ENCODE data around the gene NETO2. TPM values are rescaled to one million over a fixed set of nuclear protein-coding genes. Genes with fewer than 3 reads are reported as not detected.
A peak's percentile ranks its signal among the peaks of the same experiment; 100 is the strongest.

The NETO2 gene
- total and polyA plus RNA-seq, 10 of the 15 experiments (the other 5 are each of a cell fraction or from before 2014, with no cell fraction given), result 8.5 to 53.1 (median 27.0) TPM

- TF ChIP-seq ZNF687 (IDR thresholded peaks at IDR 0.05), result peak; percentile 85
- peak; percentile 43; the same call in 1 of the 2 replicates for TF ChIP-seq MXI1 (IDR thresholded peaks at IDR 0.05; ENCODE audit: low read depth, low read length)
- peak in 1 of 2 experiments; percentile 6; a peak in 1 of 4 replicates for TF ChIP-seq IKZF2 (IDR thresholded peaks at IDR 0.05)
- TF ChIP-seq YY1 (IDR thresholded peaks at IDR 0.05; ENCODE audit: low read depth, low read length), result peak; percentile 88
- TF ChIP-seq JUND (IDR thresholded peaks at IDR 0.05; ENCODE audit: low read depth, low read length), result no peak
- no peak for TF ChIP-seq CHD2 (IDR thresholded peaks at IDR 0.05; ENCODE audit: borderline replicate concordance, low read depth, low read length)
- TF ChIP-seq STAT3 (IDR thresholded peaks at IDR 0.05; ENCODE audit: low read depth, low read length), result no peak
- TF ChIP-seq POLR2AphosphoS2 (IDR thresholded peaks at IDR 0.05; ENCODE audit: low read depth, low read length), result no peak
- TF ChIP-seq BACH1 (IDR thresholded peaks at IDR 0.05; ENCODE audit: borderline replicate concordance), result 0 out of 2 replicates have a peak, but pooled peaks have one; percentile 32
- no peak for TF ChIP-seq CHD4 (IDR thresholded peaks at IDR 0.05)
- TF ChIP-seq PAX8 (IDR thresholded peaks at IDR 0.05), result no peak
- no peak for TF ChIP-seq PRDM15 (CRISPR knock-in tag; IDR thresholded peaks at IDR 0.05)
- TF ChIP-seq ZNF217 (IDR thresholded peaks at IDR 0.05), result 0 out of 2 replicates have a peak, but pooled peaks have one; percentile 51
- no peak for TF ChIP-seq KAT2A (conservative IDR thresholded peaks at IDR 0.05; ENCODE audit: control insufficient read depth, low read depth, low read length)
- TF ChIP-seq GATAD2B (conservative IDR thresholded peaks at IDR 0.05; ENCODE audit: low read depth), result peak; percentile 81
- peak; percentile 99 for TF ChIP-seq LARP7 (IDR thresholded peaks at IDR 0.05)
- TF ChIP-seq, protein P1, sequence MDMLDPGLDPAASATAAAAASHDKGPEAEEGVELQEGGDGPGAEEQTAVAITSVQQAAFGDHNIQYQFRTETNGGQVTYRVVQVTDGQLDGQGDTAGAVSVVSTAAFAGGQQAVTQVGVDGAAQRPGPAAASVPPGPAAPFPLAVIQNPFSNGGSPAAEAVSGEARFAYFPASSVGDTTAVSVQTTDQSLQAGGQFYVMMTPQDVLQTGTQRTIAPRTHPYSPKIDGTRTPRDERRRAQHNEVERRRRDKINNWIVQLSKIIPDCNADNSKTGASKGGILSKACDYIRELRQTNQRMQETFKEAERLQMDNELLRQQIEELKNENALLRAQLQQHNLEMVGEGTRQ (IDR thresholded peaks at IDR 0.05; ENCODE audit: borderline replicate concordance, low read depth, low read length), result no peak
- TF ChIP-seq, protein P2, sequence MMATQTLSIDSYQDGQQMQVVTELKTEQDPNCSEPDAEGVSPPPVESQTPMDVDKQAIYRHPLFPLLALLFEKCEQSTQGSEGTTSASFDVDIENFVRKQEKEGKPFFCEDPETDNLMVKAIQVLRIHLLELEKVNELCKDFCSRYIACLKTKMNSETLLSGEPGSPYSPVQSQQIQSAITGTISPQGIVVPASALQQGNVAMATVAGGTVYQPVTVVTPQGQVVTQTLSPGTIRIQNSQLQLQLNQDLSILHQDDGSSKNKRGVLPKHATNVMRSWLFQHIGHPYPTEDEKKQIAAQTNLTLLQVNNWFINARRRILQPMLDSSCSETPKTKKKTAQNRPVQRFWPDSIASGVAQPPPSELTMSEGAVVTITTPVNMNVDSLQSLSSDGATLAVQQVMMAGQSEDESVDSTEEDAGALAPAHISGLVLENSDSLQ (IDR thresholded peaks at IDR 0.05), result no peak
- no peak for TF ChIP-seq ETV6 (conservative IDR thresholded peaks at IDR 0.05 in 1 of 2, IDR thresholded peaks at IDR 0.05 in 1 of 2; ENCODE audit: borderline replicate concordance in 1 of 2, low read depth in 1 of 2)
- peak; percentile 60 for TF ChIP-seq RAD21 (IDR thresholded peaks at IDR 0.05; ENCODE audit: insufficient read depth, low read depth, low read length)
Measured at GRCh38 chr16:47142821-47143676, 696 bp downstream of the NETO2 start (continued).

Measured in GM12878 (cell line).